Neuronal stem cell (in vitro differentiated cells): ENCODE results near the gene PWP2.
"Not testable (repeated sequence)": the region's sequence is repeated elsewhere in the genome, so short reads cannot be mapped to it uniquely, and the experiment has no call there.

Experiments
- DNase-seq: peaks from one replicate; pipeline ENCODE4 v3.0.0-alpha.2; 2013; ENCODE audit warnings: low spot score
- H2AFZ ChIP-seq: one replicate; pipeline ENCODE4 v1.6.1; 2013; ENCODE audit warnings: mild to moderate bottlenecking, low read length, inconsistent platforms
- H2AK5ac ChIP-seq: 2 replicates; pipeline ENCODE4 v1.6.1; 2013; ENCODE audit warnings: low read depth, mild to moderate bottlenecking, inconsistent platforms, low read length, moderate library complexity, mixed read lengths
- H2BK120ac ChIP-seq: 2 replicates; pipeline ENCODE4 v1.6.1; 2013; ENCODE audit warnings: low read depth, mild to moderate bottlenecking, inconsistent platforms, low read length, moderate library complexity, mixed read lengths
- H2BK12ac ChIP-seq: one replicate; pipeline ENCODE4 v1.6.1; 2013; ENCODE audit warnings: low read length, inconsistent platforms
- H2BK15ac ChIP-seq: 2 replicates; pipeline ENCODE4 v1.6.1; 2013; ENCODE audit warnings: mild to moderate bottlenecking, low read length, inconsistent platforms, mixed read lengths
- H2BK5ac ChIP-seq: one replicate; pipeline ENCODE4 v1.6.1; 2013; ENCODE audit warnings: inconsistent platforms, mild to moderate bottlenecking, low read length, moderate library complexity
- H3K14ac ChIP-seq: one replicate; pipeline ENCODE4 v1.6.1; 2013; ENCODE audit warnings: low read length, inconsistent platforms
- H3K18ac ChIP-seq: 2 replicates; pipeline ENCODE4 v1.6.1; 2013; ENCODE audit warnings: low read length, inconsistent platforms
- H3K23ac ChIP-seq: 2 replicates; pipeline ENCODE4 v1.6.1; 2013; ENCODE audit warnings: low read depth, mild to moderate bottlenecking, mixed read lengths, low read length, inconsistent platforms; ENCODE audit not compliant: poor library complexity
- H3K27ac ChIP-seq: replicated peaks from 3 replicates; pipeline ENCODE4 v1.5.1; 2013; ENCODE audit warnings: low read length, inconsistent platforms
- H3K27me3 ChIP-seq, 3 experiments: 2 replicates each; pipeline ENCODE4 v1.6.1; 2013; ENCODE audit warnings: low read length in 3 of 3, mild to moderate bottlenecking in 2 of 3, inconsistent platforms in 1 of 3, low read depth in 1 of 3, mixed read lengths in 1 of 3, moderate library complexity in 1 of 3; ENCODE audit not compliant: control insufficient read depth in 3 of 3, insufficient read depth in 3 of 3
- H3K36me3 ChIP-seq, 2 donors: replicated peaks in 1 of 2; 2 replicates each; pipeline ENCODE4 v1.6.1; 2013; ENCODE audit warnings: low read length in 2 of 2; ENCODE audit not compliant: control insufficient read depth in 2 of 2, insufficient read depth in 2 of 2
- H3K4ac ChIP-seq: 2 replicates; pipeline ENCODE4 v1.6.1; 2013; ENCODE audit warnings: inconsistent platforms, mild to moderate bottlenecking, low read length, moderate library complexity
- H3K4me1 ChIP-seq, 2 donors: 1 replicate in 1 of 2; 2 replicates in 1 of 2; pipeline ENCODE4 v1.6.1; 2013; ENCODE audit warnings: low read length in 2 of 2, low read depth in 1 of 2; ENCODE audit not compliant: control insufficient read depth in 2 of 2, insufficient read depth in 1 of 2
- H3K4me2 ChIP-seq: one replicate; pipeline ENCODE4 v1.6.1; 2013; ENCODE audit warnings: mild to moderate bottlenecking, low read length, inconsistent platforms; ENCODE audit not compliant: insufficient read depth, poor library complexity, severe bottlenecking
- H3K4me3 ChIP-seq, 2 donors: 2 replicates each; pipeline ENCODE4 v1.5.1; 2013; ENCODE audit warnings: low read length in 2 of 2, mild to moderate bottlenecking in 2 of 2, inconsistent platforms in 1 of 2, moderate library complexity in 1 of 2
- H3K79me1 ChIP-seq: one replicate; pipeline ENCODE4 v1.6.1; 2013; ENCODE audit warnings: low read depth, mild to moderate bottlenecking, inconsistent platforms, low read length, moderate library complexity
- H3K9ac ChIP-seq: one replicate; pipeline ENCODE4 v1.6.1; 2013; ENCODE audit warnings: mild to moderate bottlenecking, low read depth, low read length, inconsistent platforms; ENCODE audit not compliant: poor library complexity
- H3K9me3 ChIP-seq, 2 donors: replicated peaks in 1 of 2; 2 replicates each; pipeline versions ENCODE3 to v1.6.1; 2013; ENCODE audit warnings: low read length in 2 of 2, mild to moderate bottlenecking in 2 of 2, inconsistent platforms in 1 of 2, low read depth in 1 of 2, mixed read lengths in 1 of 2, moderate library complexity in 1 of 2; ENCODE audit not compliant: control insufficient read depth in 2 of 2, insufficient read depth in 1 of 2
- H4K8ac ChIP-seq: one replicate; pipeline ENCODE4 v1.6.1; 2013; ENCODE audit warnings: low read depth, mild to moderate bottlenecking, inconsistent platforms, low read length, moderate library complexity
- H4K91ac ChIP-seq: one replicate; pipeline ENCODE4 v1.6.1; 2013; ENCODE audit warnings: low read length, low read depth, mild to moderate bottlenecking, inconsistent platforms; ENCODE audit not compliant: poor library complexity
- WGBS, 2 donors: extraction: QIAGEN DNeasy Blood & Tissue Kit; methylation state at CpG; one replicate each; pipeline ENCODE4 v1.1.7; 2013; ENCODE audit warnings: missing lambda C conversion rate in 2 of 2, mixed read lengths in 1 of 2; ENCODE audit not compliant: insufficient read length in 2 of 2, insufficient replicate concordance in 1 of 2; ENCODE audit errors: extremely low coverage in 2 of 2; 5-methylcytosine and 5-hydroxymethylcytosine counted together

PWP2 gene

GRCh38 chr21:44157439-44158081 lies 50.4 kb downstream of the PWP2 start:
- not testable (repeated sequence) for H3K9me3 ChIP-seq, H4K8ac ChIP-seq, H2AFZ ChIP-seq, H3K4ac ChIP-seq, H2BK5ac ChIP-seq, DNase-seq, H2BK120ac ChIP-seq, H3K4me2 ChIP-seq, H3K79me1 ChIP-seq, H3K18ac ChIP-seq, H3K23ac ChIP-seq, H2AK5ac ChIP-seq, H2BK12ac ChIP-seq, H3K27ac ChIP-seq, H4K91ac ChIP-seq, H3K36me3 ChIP-seq, H3K14ac ChIP-seq, H3K27me3 ChIP-seq, H3K4me3 ChIP-seq, H3K9ac ChIP-seq, H3K4me1 ChIP-seq, H2BK15ac ChIP-seq
- WGBS, 2 donors: no CpG with 5 or more reads among the region's 28 CpGs

GRCh38 chr21:44158082-44158468 lies 50.9 kb downstream of the PWP2 start:
- not testable (repeated sequence) for DNase-seq, H3K79me1 ChIP-seq
- no CpG with 5 or more reads among the region's 7 CpGs for WGBS, 2 donors

GRCh38 chr21:44159349-44160297 lies 52.4 kb downstream of the PWP2 start:
- not testable (repeated sequence) for H2AFZ ChIP-seq

More at GRCh38 chr21:44158082-44158468, 50.9 kb downstream of the PWP2 start:
- H2AFZ ChIP-seq, H3K27me3 ChIP-seq, H3K27ac ChIP-seq, H3K9ac ChIP-seq, H2BK12ac ChIP-seq, H3K4me2 ChIP-seq, H3K4me3 ChIP-seq, H3K36me3 ChIP-seq, H2BK15ac ChIP-seq, H4K91ac ChIP-seq, H3K9me3 ChIP-seq, H3K14ac ChIP-seq, H3K23ac ChIP-seq, H3K4ac ChIP-seq, H2BK5ac ChIP-seq, H3K18ac ChIP-seq, H4K8ac ChIP-seq, H2AK5ac ChIP-seq, H2BK120ac ChIP-seq, H3K4me1 ChIP-seq: not testable (repeated sequence)

GRCh38 chr21:44160298-44160672 lies 53.1 kb downstream of the PWP2 start:
- not testable (repeated sequence) for H3K4ac ChIP-seq, H3K9me3 ChIP-seq, H3K23ac ChIP-seq, H3K9ac ChIP-seq, H4K91ac ChIP-seq, H2AK5ac ChIP-seq, H4K8ac ChIP-seq, H3K4me1 ChIP-seq, H3K27me3 ChIP-seq, H3K18ac ChIP-seq, H2BK120ac ChIP-seq, H3K14ac ChIP-seq, H2AFZ ChIP-seq, H3K79me1 ChIP-seq, H2BK15ac ChIP-seq, H3K27ac ChIP-seq, H3K4me3 ChIP-seq, H2BK12ac ChIP-seq, DNase-seq, H3K36me3 ChIP-seq, H3K4me2 ChIP-seq, H2BK5ac ChIP-seq
- WGBS, 2 donors: no CpG with 5 or more reads among the region's 15 CpGs

More at GRCh38 chr21:44159349-44160297, 52.4 kb downstream of the PWP2 start:
- H2BK120ac ChIP-seq, H2AK5ac ChIP-seq, H3K79me1 ChIP-seq, H3K23ac ChIP-seq, H3K9me3 ChIP-seq, H2BK5ac ChIP-seq, DNase-seq, H2BK15ac ChIP-seq, H4K8ac ChIP-seq, H2BK12ac ChIP-seq, H3K4me3 ChIP-seq, H3K4ac ChIP-seq, H3K14ac ChIP-seq, H3K27me3 ChIP-seq, H3K36me3 ChIP-seq, H3K27ac ChIP-seq, H3K4me1 ChIP-seq, H4K91ac ChIP-seq, H3K9ac ChIP-seq, H3K4me2 ChIP-seq, H3K18ac ChIP-seq: not testable (repeated sequence)
- whole genome bisulfite sequencing, 2 donors: no CpG with 5 or more reads among the region's 30 CpGs
